Heart right ventricle (tissue), 16 donors: ENCODE measurements around the gene INCENP. TPM values are rescaled to one million over a fixed set of nuclear protein-coding genes. Genes with fewer than 3 reads are reported as not detected.
A peak's percentile ranks its signal among the peaks of the same experiment; 100 is the strongest.
"Not testable (repeated sequence)": the region's sequence is repeated elsewhere in the genome, so short reads cannot be mapped to it uniquely, and the experiment has no call there.

Experiments used
- ATAC-seq, 8 donors: fragments of 200-7000 bp; cut with Tn5 transposase; one replicate each; pipeline ENCODE4 v1.9.1; 2020; ENCODE audit warnings: mild to moderate bottlenecking in 8 of 8, moderate library complexity in 8 of 8, moderate number of reproducible peaks in 1 of 8
- DNase-seq, 2 donors: peaks; one replicate each; pipeline ENCODE4 v3.0.0-alpha.2; 2020
- H3K27ac ChIP-seq, 10 donors: fragments of 200-600 bp; sonication (generic) in 2 of 10; one replicate each; pipeline versions ENCODE4 v1.5.0 to v1.8.0; 2020 to 2022; ENCODE audit warnings: mild to moderate bottlenecking in 3 of 10
- H3K27me3 ChIP-seq, 7 donors: fragments of 200-600 bp; one replicate each; pipeline ENCODE4 v1.8.0; 2021 to 2022; ENCODE audit warnings: mild to moderate bottlenecking in 2 of 7
- H3K36me3 ChIP-seq, 9 donors: fragments of 200-600 bp; sonication (generic) in 1 of 9; one replicate each; pipeline versions ENCODE4 v1.5.0 to v1.8.0; 2020 to 2022; ENCODE audit warnings: mild to moderate bottlenecking in 2 of 9
- H3K4me1 ChIP-seq, 9 donors: fragments of 200-600 bp; sonication (generic) in 1 of 9; one replicate each; pipeline versions ENCODE4 v1.5.0 to v1.8.0; 2020 to 2022; ENCODE audit warnings: mild to moderate bottlenecking in 4 of 9
- H3K4me3 ChIP-seq, 10 donors: fragments of 200-600 bp; sonication (generic) in 2 of 10; one replicate each; pipeline versions ENCODE4 v1.5.0 to v1.8.0; 2020 to 2022; ENCODE audit warnings: mild to moderate bottlenecking in 7 of 10, moderate library complexity in 2 of 10
- H3K9me3 ChIP-seq, 11 donors: fragments of 200-600 bp in 10 of 11; sonication (generic) in 2 of 11; one replicate each; pipeline versions ENCODE4 v1.5.0 to v1.8.0; 2013 to 2022; ENCODE audit warnings: mild to moderate bottlenecking in 2 of 11, control low read depth in 1 of 11, moderate library complexity in 1 of 11
- WGBS, 2 donors: extraction: QIAGEN DNeasy Blood & Tissue Kit; methylation state at CpG; one replicate each; pipeline ENCODE4 v1.1.7; 2013; ENCODE audit warnings: inconsistent platforms in 1 of 2; 5-methylcytosine and 5-hydroxymethylcytosine counted together
- intact Hi-C, 10 donors: fragments of 100-400 bp; cut with DNase I; formaldehyde crosslinking; loops; one replicate each; pipeline versions ENCODE4 v1.11.1 to v1.14.2; 2022
- polyA plus RNA-seq, 2 donors: library from polyadenylated mRNA; stranded (reverse); fragments of 200-250 nt; gene quantifications; one replicate each; pipeline ENCODE4 v1.2.3, GENCODE V29; 2013
- total RNA-seq, 10 donors: library from RNA; stranded (reverse); fragmentation: NEBNext Ultra II Directional in 3 of 10; extraction: Animal tissue kit (Norgen Biotek cat#: 25700) in 3 of 10; gene quantifications; one replicate each; pipeline versions ENCODE4 v1.2.1 to v1.2.4, GENCODE V29; 2021 to 2023
- TF ChIP-seq, protein P1 (sequence below), 9 donors: fragments of 200-600 bp; sonication (generic) in 2 of 9; IDR thresholded peaks; one replicate each; pipeline versions ENCODE4 v1.5.0 to v1.8.0; 2021 to 2022; ENCODE audit warnings: antibody characterized with exemption in 9 of 9, mild to moderate bottlenecking in 5 of 9, moderate library complexity in 1 of 9
- donor health status: Arrhythmogenic right ventricular cardiomyopathy.
- donor health status: ischemic (EF 13 %, LVEDD 7.1; RV severe dilation, severe dysfunction).
- donor health status: healthy with polysubstance abuse.
- donor health status: DM: no; HTN: yes; CAD: no.
- donor health status: DM: no; HTN: no; CAD: no.
- donor health status: ischemic (EF 25% LVEDD 6.9; RV normal size, moderate dysfunction).
- donor health status: ischemic (EF 25% LVEDD 5.7; RV mildly dilated, moderate dysfunction).
- donor health status: healthy.
- donor health status: DM: yes; HTN: yes; CAD: no.
- donor health status: Ischemic cardiomyopathy.
- donor health status: ischemic (EF 35%, LVEDD 5.7; RV mildly dilated, moderate dysfunction).
- donor health status: nonischemic (EF 11% LVEDD 7.7; RV severe dilation, severe dysfunction).
- donor health status: DM: yes; HTN: yes; CAD: no.
- donor health status: PGD.
- donor health status: ischemic (EF 29% LVEDD 5.4; RV normal size, mild dysfunction).
- donor health status: nonischemic (EF 23%, LVEDD 6.1; RV moderate dilation, normal function).

The INCENP gene
- total and polyA plus RNA-seq, 12 donors: 2.1 to 20.0 (median 12.3) TPM

DNA sequence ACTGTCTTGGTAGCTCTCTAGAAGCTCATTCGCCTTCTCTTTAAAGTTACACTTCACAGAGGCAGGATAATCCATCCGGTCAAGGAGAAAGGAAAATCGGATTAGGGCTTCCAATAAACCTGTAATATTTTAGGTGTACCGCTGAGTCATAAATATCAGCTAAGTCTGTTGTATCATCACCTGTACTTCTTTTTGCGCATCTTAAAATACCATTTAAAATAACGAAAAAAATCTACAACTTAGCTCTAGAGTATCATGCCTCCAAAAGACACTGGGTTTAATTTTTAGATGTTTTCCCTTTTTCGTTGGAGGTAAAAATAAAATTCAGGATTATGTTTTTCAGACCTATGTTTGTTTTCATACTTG, 41.5 kb upstream of the INCENP start:
- Histone ChIP-seq H3K4me1 (peaks cover 0 to 15% (median 0%) of the 10 kb centered on the region in 9 donors), H3K4me3 (no peak overlapping the region), H3K36me3 (no peaks in the 10 kb centered on the region), H3K27ac (peak overlapping the region in 1 of 10 donors; percentile 16), H3K27me3 (no peaks in the 10 kb centered on the region), H3K9me3 (peaks cover 0 to 4% (median 0%) of the 10 kb centered on the region in 11 donors)
- DNase-seq (no peak), ATAC-seq (no peak)
- intact Hi-C loops: loop anchor here (1.0 to 10.0 kb wide), 14 partner anchors 115 to 287 kb away; partner anchors contain the start of genes BEST1 (in 1 of the 10), FEN1 (in 1 of the 10), FTH1 (in 1 of the 10) and TMEM258 (in 1 of the 10)
- TF ChIP-seq, protein P1, sequence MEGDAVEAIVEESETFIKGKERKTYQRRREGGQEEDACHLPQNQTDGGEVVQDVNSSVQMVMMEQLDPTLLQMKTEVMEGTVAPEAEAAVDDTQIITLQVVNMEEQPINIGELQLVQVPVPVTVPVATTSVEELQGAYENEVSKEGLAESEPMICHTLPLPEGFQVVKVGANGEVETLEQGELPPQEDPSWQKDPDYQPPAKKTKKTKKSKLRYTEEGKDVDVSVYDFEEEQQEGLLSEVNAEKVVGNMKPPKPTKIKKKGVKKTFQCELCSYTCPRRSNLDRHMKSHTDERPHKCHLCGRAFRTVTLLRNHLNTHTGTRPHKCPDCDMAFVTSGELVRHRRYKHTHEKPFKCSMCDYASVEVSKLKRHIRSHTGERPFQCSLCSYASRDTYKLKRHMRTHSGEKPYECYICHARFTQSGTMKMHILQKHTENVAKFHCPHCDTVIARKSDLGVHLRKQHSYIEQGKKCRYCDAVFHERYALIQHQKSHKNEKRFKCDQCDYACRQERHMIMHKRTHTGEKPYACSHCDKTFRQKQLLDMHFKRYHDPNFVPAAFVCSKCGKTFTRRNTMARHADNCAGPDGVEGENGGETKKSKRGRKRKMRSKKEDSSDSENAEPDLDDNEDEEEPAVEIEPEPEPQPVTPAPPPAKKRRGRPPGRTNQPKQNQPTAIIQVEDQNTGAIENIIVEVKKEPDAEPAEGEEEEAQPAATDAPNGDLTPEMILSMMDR (IDR thresholded peaks at IDR 0.05): no peak
- 31% methylated on average over 7 of the region's 7 CpGs for WGBS, 2 donors

- ATAC-seq: not testable (repeated sequence)
Observed at GRCh38 chr11:62084801-62085200, 39.0 kb upstream of the INCENP start.

GRCh38 chr11:62087694-62088093, 36.1 kb upstream of the INCENP start:
- WGBS, 2 donors: 84 to 96% methylated on average over 1 of the region's 1 CpG
- intact Hi-C loops: loop anchor here in 2 of 10 donors (10.0 kb wide), 3 partner anchors 143 to 293 kb away; partner anchors contain the start of genes FEN1 (in 1 of the 2) and TMEM258 (in 1 of the 2)
- H3K36me3 ChIP-seq: no peaks in the 10 kb centered on the region
- no peak overlapping the region for H3K4me3 ChIP-seq
- ATAC-seq: no peak
- TF ChIP-seq, protein P1 (IDR thresholded peaks at IDR 0.05): no peak
- no peak for DNase-seq
- H3K27me3 ChIP-seq: no peaks in the 10 kb centered on the region
- no peak overlapping the region for H3K27ac ChIP-seq
- no peaks in the 10 kb centered on the region for H3K4me1 ChIP-seq
- H3K9me3 ChIP-seq: peaks cover 0 to 33% (median 3%) of the 10 kb centered on the region in 11 donors

More at GRCh38 chr11:62084801-62085200, 39.0 kb upstream of the INCENP start:
- H3K36me3 ChIP-seq, DNase-seq, H3K27me3 ChIP-seq, H3K4me3 ChIP-seq, H3K27ac ChIP-seq: not testable (repeated sequence)
- H3K4me1 ChIP-seq: peaks cover 0 to 15% (median 0%) of the 10 kb centered on the region in 9 donors
- intact Hi-C loops: loop anchor here (5.0 to 10.0 kb wide), 9 partner anchors 118 to 290 kb away; partner anchors contain the start of genes BEST1 (in 1 of the 10), FEN1 (in 1 of the 10), FTH1 (in 1 of the 10) and TMEM258 (in 1 of the 10)
- peaks cover 0 to 29% (median 3%) of the 10 kb centered on the region in 11 donors for H3K9me3 ChIP-seq
- 93 to 96% methylated on average over 6 of the region's 6 CpGs for WGBS, 2 donors

- H3K4me3 ChIP-seq: no peak overlapping the region
- no peak for ATAC-seq
- H3K9me3 ChIP-seq: peaks cover 0 to 33% (median 3%) of the 10 kb centered on the region in 11 donors
- WGBS, 2 donors: 26 to 30% methylated on average over 1 of the region's 1 CpG
- TF ChIP-seq, protein P1 (IDR thresholded peaks at IDR 0.05): no peak
- no peaks in the 10 kb centered on the region for H3K36me3 ChIP-seq
- no peak for DNase-seq
- no peak overlapping the region for H3K27ac ChIP-seq
- intact Hi-C loops: loop anchor here in 2 of 10 donors (10.0 kb wide), 3 partner anchors 144 to 294 kb away; partner anchors contain the start of genes FEN1 (in 1 of the 2) and TMEM258 (in 1 of the 2)
- H3K4me1 ChIP-seq: no peaks in the 10 kb centered on the region
- no peaks in the 10 kb centered on the region for H3K27me3 ChIP-seq
Observed at GRCh38 chr11:62088331-62088933, 35.4 kb upstream of the INCENP start.

DNA sequence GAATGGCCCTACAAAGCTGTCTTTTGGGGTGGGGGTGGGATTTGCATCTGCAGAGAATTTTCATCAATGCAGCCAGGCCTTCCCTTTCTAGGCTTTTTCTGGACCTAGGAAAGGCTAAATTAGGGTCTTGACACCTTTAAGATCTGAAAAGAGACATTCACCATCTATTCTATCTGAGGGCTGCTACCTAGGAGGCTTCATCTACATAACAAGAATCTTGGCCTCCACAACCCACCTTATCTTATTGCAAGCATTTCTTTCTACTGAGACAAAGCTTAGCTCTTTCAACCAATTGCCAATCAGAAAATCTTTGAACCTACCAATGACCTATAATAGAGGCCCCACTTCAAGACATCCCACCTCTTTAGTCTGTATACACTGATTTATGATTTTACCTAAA, 20.7 kb upstream of the INCENP start:
- ATAC-seq (no peak), DNase-seq (no peak)
- Histone ChIP-seq H3K9me3 (no peaks in the 10 kb centered on the region), H3K27me3 (no peaks in the 10 kb centered on the region), H3K36me3 (no peaks in the 10 kb centered on the region), H3K4me1 (peaks cover 12 to 37% (median 28%) of the 10 kb centered on the region in 9 donors), H3K4me3 (no peak overlapping the region), H3K27ac (peak overlapping the region in 8 of 10 donors; percentile 14 to 91 (median 84))
- intact Hi-C loops: no loop called here
- TF ChIP-seq, protein P1 (IDR thresholded peaks at IDR 0.05): no peak
